WTC11 (cell line): Measurements from ENCODE around the gene HDGFL2. TPM values are rescaled to one million over a fixed set of nuclear protein-coding genes. Genes with fewer than 3 reads are reported as not detected.

Source experiments
- ATAC-seq: fragments of 200-7000 bp; cut with Tn5 transposase; 2 replicates; pipeline ENCODE4 v1.10.0; 2021; ENCODE audit warnings: mild to moderate bottlenecking, moderate library complexity
- CTCF ChIA-PET: fragments of 300-600 bp; sonication (Branson Sonifier 250); formaldehyde crosslinking; loops from one replicate; lab custom pipeline; 2021; ENCODE audit warnings: antibody characterized with exemption; lab: Charles Lee
- POLR2A ChIA-PET: fragments of 350-600 bp; sonication (Branson Sonifier 250); formaldehyde crosslinking; loops from one replicate; lab custom pipeline; 2021; ENCODE audit warnings: antibody characterized with exemption; lab: Charles Lee
- DNase-seq: peaks from one replicate; pipeline ENCODE4 v3.0.0; 2021; ENCODE audit warnings: low spot score
- H3K27ac Mint-ChIP-seq: 2 replicates; pipeline ENCODE4 v1.8.0; 2021; ENCODE audit warnings: mixed read lengths
- H3K27me3 Mint-ChIP-seq: 2 replicates; pipeline ENCODE4 v1.8.0; 2021; ENCODE audit warnings: low read depth, mild to moderate bottlenecking, moderate library complexity, mixed read lengths
- H3K36me3 Mint-ChIP-seq: 2 replicates; pipeline ENCODE4 v1.8.0; 2021; ENCODE audit warnings: mixed read lengths
- H3K4me1 Mint-ChIP-seq: 2 replicates; pipeline ENCODE4 v1.8.0; 2022; ENCODE audit warnings: mixed read lengths
- H3K4me3 Mint-ChIP-seq: 2 replicates; pipeline ENCODE4 v1.8.0; 2021; ENCODE audit warnings: mild to moderate bottlenecking, moderate library complexity, mixed read lengths
- H3K9me3 Mint-ChIP-seq: 2 replicates; pipeline ENCODE4 v1.8.0; 2021; ENCODE audit warnings: mixed read lengths
- CDX4 ChIP-seq: fragments of 250-450 bp; sonication (Bioruptor Pico); IDR thresholded peaks from 2 replicates; pipeline ENCODE4 v1.9.0; 2021; ENCODE audit warnings: moderate library complexity, mild to moderate bottlenecking, inconsistent platforms, borderline replicate concordance
- CREB1 ChIP-seq: sonication (generic); formaldehyde crosslinking; IDR thresholded peaks from 2 replicates; pipeline ENCODE4 v1.8.0; 2023; ENCODE audit warnings: mild to moderate bottlenecking, missing genetic modification reagents
- E2F4 ChIP-seq: sonication (generic); formaldehyde crosslinking; IDR thresholded peaks from 2 replicates; pipeline ENCODE4 v1.8.1; 2022; ENCODE audit warnings: low read depth, mild to moderate bottlenecking, moderate library complexity, missing genetic modification reagents, borderline replicate concordance
- FOXP1 ChIP-seq: sonication (generic); formaldehyde crosslinking; IDR thresholded peaks from 2 replicates; pipeline ENCODE4 v1.8.0; 2022; ENCODE audit warnings: missing genetic modification reagents, mild to moderate bottlenecking, moderate library complexity, borderline replicate concordance
- FOXP4 ChIP-seq: sonication (generic); formaldehyde crosslinking; IDR thresholded peaks from 2 replicates; pipeline ENCODE4 v1.8.0; 2022; ENCODE audit warnings: mild to moderate bottlenecking, missing genetic modification reagents
- HMGA2 ChIP-seq: fragments of 250-450 bp; sonication (Bioruptor Pico); IDR thresholded peaks from 2 replicates; pipeline ENCODE4 v1.4.0; 2021; ENCODE audit warnings: mild to moderate bottlenecking, moderate library complexity
- KAT7 ChIP-seq: sonication (generic); formaldehyde crosslinking; IDR thresholded peaks from 2 replicates; pipeline ENCODE4 v1.8.1; 2023; ENCODE audit warnings: missing genetic modification reagents, mild to moderate bottlenecking, borderline replicate concordance
- MLX ChIP-seq: sonication (generic); formaldehyde crosslinking; IDR thresholded peaks from 2 replicates; pipeline ENCODE4 v1.8.1; 2023; ENCODE audit warnings: mild to moderate bottlenecking, missing genetic modification reagents, moderate library complexity
- NFATC4 ChIP-seq: fragments of 250-450 bp; sonication (Bioruptor Pico); IDR thresholded peaks from 2 replicates; pipeline ENCODE4 v1.9.0; 2021; ENCODE audit warnings: mild to moderate bottlenecking
- NFYB ChIP-seq: sonication (generic); formaldehyde crosslinking; conservative IDR thresholded peaks from 2 replicates; pipeline ENCODE4 v1.8.0; 2022; ENCODE audit warnings: low read depth, missing genetic modification reagents
- NR3C1 ChIP-seq: sonication (generic); formaldehyde crosslinking; conservative IDR thresholded peaks from 2 replicates; pipeline ENCODE4 v1.8.1; 2023; ENCODE audit warnings: low read depth, mild to moderate bottlenecking, missing genetic modification reagents
- OVOL2 ChIP-seq: fragments of 250-450 bp; sonication (Bioruptor Pico); IDR thresholded peaks from 2 replicates; pipeline ENCODE4 v1.9.0; 2021; ENCODE audit warnings: mild to moderate bottlenecking, borderline replicate concordance
- PREB ChIP-seq: sonication (generic); formaldehyde crosslinking; IDR thresholded peaks from 2 replicates; pipeline ENCODE4 v1.8.1; 2022; ENCODE audit warnings: mild to moderate bottlenecking, missing genetic modification reagents, moderate library complexity, borderline replicate concordance
- RORB ChIP-seq: fragments of 250-450 bp; sonication (Bioruptor Pico); IDR thresholded peaks from 2 replicates; pipeline ENCODE4 v1.9.0; 2021; ENCODE audit warnings: mild to moderate bottlenecking
- SMAD4 ChIP-seq: sonication (generic); formaldehyde crosslinking; IDR thresholded peaks from 2 replicates; pipeline ENCODE4 v1.8.0; 2022; ENCODE audit warnings: mild to moderate bottlenecking, missing genetic modification reagents
- TP53 ChIP-seq: sonication (generic); formaldehyde crosslinking; IDR thresholded peaks from 2 replicates; pipeline ENCODE4 v1.8.1; 2023; ENCODE audit warnings: mild to moderate bottlenecking, missing genetic modification reagents
- ZBTB21 ChIP-seq: sonication (generic); formaldehyde crosslinking; IDR thresholded peaks from 2 replicates; pipeline ENCODE4 v1.8.1; 2023; ENCODE audit warnings: mild to moderate bottlenecking, missing genetic modification reagents, borderline replicate concordance
- ZNF425 ChIP-seq: fragments of 250-450 bp; sonication (Bioruptor Pico); conservative IDR thresholded peaks from 2 replicates; pipeline ENCODE4 v1.9.0; 2021; ENCODE audit warnings: mild to moderate bottlenecking
- ZSCAN18 ChIP-seq: fragments of 250-450 bp; sonication (Bioruptor Pico); IDR thresholded peaks from 2 replicates; pipeline ENCODE4 v2.1.2; 2022; ENCODE audit warnings: mild to moderate bottlenecking, moderate library complexity
- total RNA-seq: library from RNA; stranded (reverse); gene quantifications from 3 replicates; pipeline ENCODE4 v1.2.3, GENCODE V29; 2021

HDGFL2 gene
- total RNA-seq, 1 experiment from 2014 or later, result 115 TPM

- peaks cover 43% of the 10 kb centered on the region for H3K36me3 Mint-ChIP-seq
These were observed 77.9 kb downstream of the HDGFL2 start for GRCh38 chr19:4550018-4550417.

More at GRCh38 chr19:4550018-4550417, 77.9 kb downstream of the HDGFL2 start:
- no peak overlapping the region for H3K4me3 Mint-ChIP-seq
- ATAC-seq, result no peak
- H3K4me1 Mint-ChIP-seq, result no peaks in the 10 kb centered on the region
- H3K9me3 Mint-ChIP-seq, result no peaks in the 10 kb centered on the region
- no peaks in the 10 kb centered on the region for H3K27me3 Mint-ChIP-seq
- H3K27ac Mint-ChIP-seq, result no peak overlapping the region
- ChIA-PET CTCF (no interaction called here), POLR2A (interaction anchor here (0.6 kb wide), 1 partner anchor 259 kb away, joined by 5 read pairs; no protein-coding TSS in a partner anchor)
- no peak for DNase-seq
- TF ChIP-seq FOXP4 (CRISPR knock-in tag) (no peak), KAT7 (no peak), SMAD4 (CRISPR knock-in tag) (no peak), HMGA2 (CRISPR knock-in tag) (no peak), NFYB (CRISPR knock-in tag) (no peak), TP53 (CRISPR knock-in tag) (no peak), FOXP1 (CRISPR knock-in tag) (no peak), E2F4 (CRISPR knock-in tag) (no peak), ZBTB21 (no peak), PREB (CRISPR knock-in tag) (no peak), MLX (CRISPR knock-in tag) (no peak), CDX4 (CRISPR knock-in tag) (no peak), NR3C1 (no peak), OVOL2 (CRISPR knock-in tag) (no peak), CREB1 (CRISPR knock-in tag) (no peak), ZNF425 (CRISPR knock-in tag) (no peak), ZSCAN18 (CRISPR knock-in tag) (no peak), NFATC4 (CRISPR knock-in tag) (no peak), RORB (CRISPR knock-in tag) (no peak)
